Islet of Langerhans (tissue), 1 donor: ENCODE measurements around the gene SIK1.
"Not testable (repeated sequence)": the region's sequence is repeated elsewhere in the genome, so short reads cannot be mapped to it uniquely, and the experiment has no call there.

ENCODE experiments used
- FAIRE-seq: peaks from one replicate; lab custom pipeline; 2011; peaks lifted over from hg19 to GRCh38; lab: Jason Lieb, UNC

Gene SIK1

DNA sequence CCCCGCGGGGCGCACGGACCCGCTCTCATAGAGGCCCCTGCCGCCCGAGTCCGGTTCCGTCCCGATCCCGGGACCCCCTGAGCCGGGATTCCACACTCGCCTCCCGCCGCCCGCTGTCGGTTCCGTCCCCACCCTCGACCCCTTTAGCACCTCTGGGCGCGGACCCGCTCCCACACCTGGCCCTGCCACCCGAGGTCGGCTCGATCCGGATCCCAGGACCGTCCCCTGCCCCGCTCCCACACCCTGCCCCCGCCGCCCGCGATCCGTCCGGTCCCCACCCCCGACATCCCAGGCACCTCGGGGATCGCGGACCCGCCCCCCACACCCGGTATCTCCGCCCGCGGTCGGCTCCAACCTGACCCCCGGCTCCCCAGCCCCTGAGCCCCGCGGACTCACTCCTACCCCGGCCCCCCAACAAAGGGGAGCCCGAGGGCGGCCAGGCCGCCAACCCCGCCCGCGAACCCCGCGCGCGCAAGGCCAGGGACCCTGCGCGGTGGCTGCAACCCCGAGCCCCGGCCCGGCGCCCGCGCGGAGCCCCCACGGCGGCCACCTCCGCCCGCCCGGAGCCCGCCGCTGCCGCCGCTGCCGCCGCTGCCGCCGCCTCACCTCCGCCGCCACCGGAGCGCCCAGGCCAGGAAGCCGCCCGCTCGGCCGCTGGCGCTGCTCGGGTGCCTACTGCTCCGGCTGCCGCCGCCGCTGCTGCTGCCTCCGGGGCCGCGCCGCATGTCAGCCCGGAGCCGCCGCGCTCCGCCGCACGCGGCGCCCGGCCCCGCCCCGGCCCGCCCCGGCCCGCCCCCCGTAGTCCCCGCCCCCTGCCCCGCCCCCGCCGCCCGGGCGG is at the start of gene SIK1:
TSS of gene SIK1 (minus strand) at position 728 of the 838 bp plus-strand sequence. CDS start 953 bp downstream, outside the sequence.
- FAIRE-seq, result not testable (repeated sequence)

DNA sequence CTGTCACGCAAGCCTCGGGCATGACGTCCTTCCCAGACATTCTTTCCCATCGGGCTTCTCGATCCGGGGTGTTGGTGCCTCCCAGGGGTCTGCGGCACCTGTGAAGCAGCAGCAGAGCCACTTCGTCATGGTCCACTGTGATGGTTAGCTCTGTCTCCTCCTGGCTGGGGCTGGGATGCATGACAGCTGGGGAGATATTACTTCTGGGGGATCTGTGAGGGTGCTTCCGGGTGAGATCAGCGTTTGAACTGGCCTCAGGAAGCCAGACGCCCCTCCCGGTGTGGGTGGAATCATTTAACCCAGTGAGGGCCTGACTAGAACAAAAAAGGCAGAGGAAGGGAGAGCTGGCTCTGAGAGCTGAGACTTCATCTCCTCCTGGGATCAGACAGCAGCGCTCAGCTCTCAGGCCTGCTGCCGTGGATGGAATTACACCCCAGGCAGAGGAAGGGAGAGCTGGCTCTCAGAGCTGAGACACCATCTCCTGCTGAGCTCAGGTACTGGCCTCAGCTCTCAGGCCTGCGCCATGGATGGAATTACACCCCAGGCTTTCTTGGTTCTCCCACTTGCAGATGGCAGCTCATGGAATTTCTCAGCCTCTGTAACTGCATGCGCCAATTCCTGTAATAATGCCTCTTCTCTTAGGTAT is 44.8 kb upstream of the SIK1 start:
- not testable (repeated sequence) for FAIRE-seq

DNA sequence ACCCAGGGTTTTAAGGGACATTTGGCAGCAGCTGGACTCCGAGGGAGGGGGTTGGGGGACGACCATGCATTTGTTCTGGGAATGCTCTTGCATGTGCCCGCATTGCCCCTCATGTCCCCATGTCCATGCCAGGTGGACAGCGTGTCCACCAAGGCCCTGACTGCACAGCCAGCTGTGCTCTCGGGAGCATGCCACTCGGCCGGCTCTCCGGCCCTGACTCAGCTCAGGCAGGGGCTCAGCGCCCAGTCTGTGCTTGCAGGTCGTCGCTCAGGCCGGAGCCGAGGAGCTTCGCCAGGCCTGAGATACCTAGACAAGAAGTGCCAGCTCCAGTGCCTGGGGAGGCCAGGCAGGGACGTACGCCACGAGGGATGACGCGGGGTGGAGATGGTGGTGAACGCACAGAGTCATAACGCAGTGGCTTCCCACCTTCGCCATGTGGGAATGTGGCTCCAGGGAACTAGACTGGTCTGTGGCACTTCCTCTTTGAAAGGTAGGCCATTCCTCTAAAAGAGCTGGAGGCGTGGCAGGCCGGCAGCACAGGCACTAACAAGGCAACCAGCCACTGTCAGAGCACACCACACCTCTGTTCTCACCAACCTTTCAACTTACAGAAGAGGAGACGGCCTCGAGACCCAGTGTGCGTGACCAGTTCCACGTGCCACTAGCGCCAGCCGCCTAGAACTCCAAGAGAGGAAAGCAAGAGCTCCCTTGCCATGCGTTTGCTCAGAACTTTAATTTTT is 43.0 kb upstream of the SIK1 start:
- not testable (repeated sequence) for FAIRE-seq

DNA sequence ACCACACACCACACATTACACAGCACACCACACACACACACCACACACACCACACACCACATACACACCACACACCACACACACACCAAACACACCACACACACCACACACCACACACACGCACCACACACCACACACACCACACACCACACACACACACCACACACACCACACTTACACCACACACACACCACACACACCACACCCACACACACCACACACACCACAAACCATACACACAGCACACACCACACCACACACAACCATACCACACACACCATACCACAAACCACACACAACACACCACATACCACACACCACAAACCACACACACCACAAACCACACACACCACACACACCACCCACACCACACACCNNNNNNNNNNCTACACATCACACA is 40.9 kb upstream of the SIK1 start:
- no peak for FAIRE-seq

DNA sequence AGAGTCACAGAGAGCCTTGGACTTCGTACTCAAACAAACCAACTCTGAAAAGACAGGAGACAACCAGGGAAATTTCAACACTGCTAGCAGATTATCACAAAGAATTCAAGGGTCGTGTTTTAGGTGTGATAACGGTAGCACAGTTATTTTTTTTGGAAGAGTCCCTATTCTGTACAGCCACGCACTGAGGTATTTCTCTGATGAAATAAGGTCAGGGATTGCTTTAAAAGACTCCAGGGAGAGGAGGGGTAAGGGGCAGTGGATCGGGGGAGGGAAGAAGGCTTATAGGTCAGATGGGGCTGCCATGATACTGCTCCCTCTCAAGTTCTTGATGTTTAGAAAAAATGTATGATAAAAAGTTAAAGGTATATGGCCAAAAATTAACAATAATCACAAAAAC is 38.2 kb upstream of the SIK1 start:
- not testable (repeated sequence) for FAIRE-seq

DNA sequence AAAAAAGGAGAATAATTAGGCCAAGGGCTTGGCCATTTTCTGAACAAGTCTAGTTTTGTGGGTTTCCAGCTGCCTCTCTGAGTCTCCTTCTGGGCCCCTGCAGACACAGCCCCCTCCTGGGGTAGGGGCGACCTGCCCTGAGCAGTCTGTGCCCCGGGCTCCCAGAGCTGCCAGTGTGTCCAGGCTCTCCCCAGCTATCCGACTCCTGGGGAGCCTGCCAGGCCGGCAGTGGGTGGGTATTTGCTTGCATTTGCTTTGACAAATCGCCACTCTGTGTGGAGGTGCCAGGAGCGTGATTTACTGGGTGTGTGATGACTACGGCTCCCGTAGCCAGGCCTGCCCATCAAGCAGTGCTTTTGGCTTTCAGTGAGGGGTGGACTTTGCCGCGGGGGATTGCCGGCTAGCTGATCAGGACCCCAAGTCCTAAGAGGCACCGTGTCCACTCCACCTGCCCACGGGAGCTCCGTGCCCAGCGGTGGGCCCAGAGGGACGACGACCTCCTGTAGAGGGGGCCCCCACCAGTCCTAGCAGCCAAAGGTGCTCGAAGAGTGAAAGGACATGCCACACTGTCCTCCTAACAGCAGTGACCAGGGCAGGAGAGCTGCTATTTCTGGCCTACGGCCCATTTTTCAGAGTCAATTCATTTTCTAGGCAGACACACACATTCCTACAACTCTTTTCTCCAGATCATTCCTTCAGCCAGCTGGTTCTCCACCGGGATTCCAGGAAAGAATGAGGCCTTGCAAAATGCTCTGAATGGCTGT is 36.7 kb upstream of the SIK1 start:
- FAIRE-seq, result not testable (repeated sequence)

DNA sequence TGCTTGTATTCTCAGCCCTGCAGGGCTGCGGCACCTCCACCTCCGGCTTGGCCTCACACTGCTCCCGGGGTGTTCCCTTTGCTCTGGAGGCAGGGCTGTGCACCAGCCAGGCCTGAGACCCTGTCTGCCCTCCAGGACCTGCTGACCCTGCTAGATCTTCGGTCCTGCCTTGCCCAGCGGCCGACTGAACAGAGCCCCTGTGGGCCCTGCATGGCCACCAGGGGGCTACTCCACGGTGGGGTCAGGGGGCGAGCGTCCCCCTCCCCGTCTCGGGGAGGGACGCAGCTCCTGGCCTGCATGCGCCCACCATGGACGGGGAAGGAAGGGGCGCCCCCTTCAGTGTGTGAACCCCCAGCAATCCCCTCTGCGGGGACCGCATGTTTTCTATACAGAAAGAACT is 36.0 kb upstream of the SIK1 start:
- not testable (repeated sequence) for FAIRE-seq

DNA sequence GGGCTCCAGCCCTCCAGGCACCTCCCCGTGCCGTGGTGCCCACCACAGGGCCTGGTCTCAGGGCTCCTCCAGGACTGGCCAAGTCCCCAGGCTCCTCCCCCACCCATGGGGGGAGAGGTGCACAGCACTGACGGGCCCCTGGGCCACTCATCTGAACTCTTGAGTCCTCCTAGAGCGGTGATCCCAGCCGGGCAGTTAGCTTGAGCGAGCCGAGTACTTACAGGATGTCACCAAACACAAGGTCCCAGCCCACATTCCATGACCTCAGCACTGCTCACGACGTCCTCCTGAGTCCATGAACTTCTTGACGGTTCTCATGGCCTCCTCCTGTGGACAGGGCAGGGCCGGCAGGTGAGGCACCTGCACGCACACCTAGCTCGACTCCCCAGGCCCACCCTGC is 33.5 kb upstream of the SIK1 start:
- not testable (repeated sequence) for FAIRE-seq

DNA sequence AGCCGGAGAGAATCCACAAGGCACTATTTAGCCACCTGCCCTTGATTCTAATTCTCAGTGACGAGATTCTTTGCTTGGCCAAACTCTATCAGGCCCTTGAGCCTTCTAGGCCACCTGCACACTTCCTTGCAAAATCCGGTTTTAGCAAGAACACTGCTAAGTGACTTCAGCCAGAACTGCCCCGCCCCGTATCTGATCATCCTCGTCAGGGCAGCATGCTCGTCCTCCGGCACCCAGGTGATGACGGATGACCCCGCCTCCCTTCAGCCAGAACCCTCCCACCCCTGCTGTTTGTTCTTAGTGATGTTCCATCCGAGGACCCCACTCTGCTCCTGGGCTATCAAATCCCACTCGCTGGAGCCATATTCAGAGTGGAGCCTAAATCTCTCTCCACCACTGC is 32.1 kb upstream of the SIK1 start:
- not testable (repeated sequence) for FAIRE-seq

DNA sequence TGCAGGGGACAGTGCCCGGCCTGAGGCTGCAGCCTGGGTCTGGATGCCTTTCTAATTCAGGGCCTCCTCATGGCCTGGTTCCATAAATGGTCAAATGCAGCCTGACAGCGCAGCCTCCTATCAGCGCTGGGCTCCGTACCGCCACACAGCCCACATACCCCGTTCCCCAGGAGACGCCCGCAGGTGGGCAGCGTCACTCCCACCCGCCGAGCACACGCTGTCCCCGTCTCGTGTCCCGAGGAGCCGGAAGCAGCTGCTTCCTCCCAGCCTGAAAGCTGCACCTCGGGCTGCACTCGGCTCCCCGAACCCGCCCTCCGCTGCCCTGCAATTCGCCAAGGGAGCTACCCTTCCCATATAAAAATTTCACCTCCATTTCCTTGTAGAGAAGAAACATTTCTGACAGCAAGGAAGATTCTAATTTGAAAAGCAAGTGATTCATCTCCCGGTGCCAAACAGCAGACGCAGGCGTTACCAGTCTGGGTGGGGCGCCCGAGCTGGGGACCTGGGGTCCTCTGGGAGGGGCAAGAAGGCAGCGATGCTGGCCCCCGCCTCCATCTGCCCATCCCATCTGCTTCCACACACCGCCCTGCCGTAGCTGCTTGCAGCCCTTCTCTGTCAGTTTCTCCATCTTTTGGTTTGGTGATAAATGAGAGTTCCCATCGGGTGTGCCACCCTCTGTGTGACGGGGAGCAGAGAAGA is 29.8 kb upstream of the SIK1 start:
- FAIRE-seq, result not testable (repeated sequence)

DNA sequence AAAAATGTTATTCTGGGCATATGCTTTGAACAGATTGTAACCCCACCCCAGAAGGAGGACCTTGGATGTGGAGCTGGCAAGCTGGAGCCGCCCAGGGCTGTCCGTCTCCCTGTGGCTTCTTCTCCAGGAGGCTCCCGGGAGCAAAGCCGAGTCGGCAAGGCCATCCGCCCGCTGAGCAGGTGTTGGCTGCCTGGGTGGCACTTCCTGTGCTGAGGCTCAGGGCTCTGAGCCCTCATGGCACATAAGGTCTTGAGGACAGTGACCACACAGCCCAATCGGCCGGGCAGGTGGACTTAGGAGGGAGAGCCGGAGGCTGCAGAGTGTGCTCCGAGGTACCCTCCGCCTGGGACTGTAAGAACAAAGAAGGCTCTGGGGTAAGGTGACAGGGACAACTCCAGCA is 28.8 kb upstream of the SIK1 start:
- FAIRE-seq, result not testable (repeated sequence)

DNA sequence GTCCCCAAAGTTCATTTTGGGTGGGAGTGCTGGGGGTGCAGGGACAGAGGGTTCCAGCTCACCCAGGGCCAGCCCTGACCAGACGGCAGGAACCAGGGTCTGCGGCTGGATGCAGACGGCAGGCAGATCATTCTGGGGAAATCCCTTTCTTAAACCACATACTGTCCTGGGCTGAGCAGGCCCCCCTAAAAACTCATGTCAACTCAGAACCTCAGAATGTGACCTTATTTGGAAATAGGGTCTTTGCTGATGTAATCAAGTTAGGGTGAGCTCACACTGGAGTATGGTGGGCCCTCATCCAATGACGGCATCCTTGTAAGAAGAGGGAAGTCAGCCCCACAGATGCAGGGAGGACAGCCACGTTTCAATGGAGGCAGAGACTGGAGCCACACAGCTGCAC is 27.2 kb upstream of the SIK1 start:
- FAIRE-seq, result not testable (repeated sequence)

DNA sequence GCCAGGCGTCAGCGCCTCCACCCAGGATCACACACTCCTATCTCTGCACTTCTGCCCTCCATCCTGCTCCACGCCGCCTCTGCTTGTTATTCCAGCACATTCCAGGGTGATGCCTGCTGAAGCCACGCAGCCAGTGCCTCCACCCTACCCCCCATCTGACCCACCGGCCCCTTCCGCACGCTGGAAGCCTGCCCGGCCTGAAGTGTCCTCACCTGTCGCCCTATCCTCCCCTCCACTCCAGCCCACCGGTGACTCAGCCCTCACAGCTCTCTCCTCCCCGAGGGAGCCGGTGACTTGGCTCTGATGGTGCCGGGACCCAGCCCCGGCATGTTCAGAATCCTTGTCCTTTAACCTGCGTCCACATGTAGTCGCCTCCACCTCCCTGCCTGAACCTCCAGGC is 24.9 kb upstream of the SIK1 start:
- not testable (repeated sequence) for FAIRE-seq

DNA sequence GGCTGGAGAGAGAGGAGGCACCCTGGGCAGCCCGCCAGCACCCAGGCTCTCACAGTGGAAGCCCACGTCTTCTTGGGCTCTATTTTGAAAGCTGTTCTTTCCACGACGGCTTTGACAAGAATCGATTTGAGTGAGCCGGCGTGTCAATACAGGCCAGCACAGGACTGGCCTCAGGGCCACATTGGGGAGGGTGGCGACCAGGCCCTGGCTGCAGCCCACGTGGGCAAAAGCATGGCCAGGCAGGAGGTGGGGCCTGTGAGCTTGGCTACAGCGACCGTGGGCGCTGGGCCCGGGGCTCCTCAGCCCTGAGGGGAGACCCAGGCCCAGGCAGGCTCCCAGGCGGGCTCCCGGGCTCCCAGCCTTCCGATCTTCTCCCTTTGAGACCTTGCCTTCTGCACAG is 23.4 kb upstream of the SIK1 start:
- FAIRE-seq, result not testable (repeated sequence)

DNA sequence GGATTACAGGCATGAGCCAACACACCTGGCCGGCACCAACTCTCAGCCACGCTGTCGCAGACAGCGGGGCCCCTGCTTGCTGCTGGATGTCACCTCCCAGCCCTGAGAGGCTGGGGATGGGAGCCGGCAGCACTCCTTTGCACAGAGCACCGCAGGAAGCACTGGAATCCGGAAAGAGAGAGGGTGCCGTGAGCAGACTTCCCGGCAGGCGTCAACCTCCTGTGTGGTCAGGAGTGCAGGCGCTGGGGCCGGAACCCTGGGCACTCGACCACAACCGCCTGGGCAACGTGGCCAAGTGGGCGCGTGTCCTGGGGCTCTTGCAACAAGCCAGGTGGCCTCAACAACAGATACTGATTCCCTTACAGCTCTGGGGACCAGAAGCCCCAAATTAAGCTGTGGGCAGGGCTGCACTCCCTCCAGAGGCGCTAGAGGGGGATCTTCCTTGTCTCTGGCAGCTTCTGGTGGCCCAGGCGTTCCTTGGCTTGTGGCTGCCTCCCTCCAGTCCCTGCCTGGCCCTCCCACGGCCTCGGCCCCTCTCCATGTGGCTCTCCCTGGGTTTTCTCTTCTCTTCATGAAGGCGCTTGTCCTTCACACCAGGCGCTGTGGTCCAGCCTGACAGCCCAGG is 20.5 kb upstream of the SIK1 start:
- FAIRE-seq, result not testable (repeated sequence)

DNA sequence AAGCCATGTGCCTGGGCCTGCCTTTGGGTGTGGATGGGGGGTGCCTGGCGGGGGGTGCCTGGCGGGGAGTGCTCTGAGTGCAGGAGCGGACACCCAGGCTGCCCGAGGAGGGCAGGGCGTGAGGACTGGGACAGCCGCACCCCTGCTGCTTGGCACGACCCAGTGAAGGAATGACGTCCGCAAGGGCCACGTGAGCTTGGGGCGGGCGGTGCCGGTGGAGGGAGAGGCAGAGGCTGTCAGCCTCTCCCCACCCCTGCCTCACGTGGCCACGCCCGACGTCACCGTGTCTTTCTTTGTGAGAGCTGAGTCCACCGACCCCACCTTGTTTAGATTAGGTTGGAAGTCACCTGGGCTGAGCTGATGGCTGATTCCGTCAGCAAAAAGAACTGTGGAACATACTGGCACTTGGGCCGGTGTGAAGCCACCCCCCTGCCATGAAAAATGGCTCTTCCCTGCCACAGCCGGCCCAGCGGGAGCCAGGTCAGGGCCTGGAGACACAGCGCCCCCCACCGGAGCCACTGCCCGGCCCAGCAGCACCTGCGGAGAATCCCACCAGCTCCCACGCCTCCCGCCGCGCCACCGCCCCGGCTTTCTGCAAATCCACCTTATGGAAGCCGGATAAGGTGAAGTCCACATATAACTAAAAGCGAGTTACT is 19.5 kb upstream of the SIK1 start:
- not testable (repeated sequence) for FAIRE-seq

DNA sequence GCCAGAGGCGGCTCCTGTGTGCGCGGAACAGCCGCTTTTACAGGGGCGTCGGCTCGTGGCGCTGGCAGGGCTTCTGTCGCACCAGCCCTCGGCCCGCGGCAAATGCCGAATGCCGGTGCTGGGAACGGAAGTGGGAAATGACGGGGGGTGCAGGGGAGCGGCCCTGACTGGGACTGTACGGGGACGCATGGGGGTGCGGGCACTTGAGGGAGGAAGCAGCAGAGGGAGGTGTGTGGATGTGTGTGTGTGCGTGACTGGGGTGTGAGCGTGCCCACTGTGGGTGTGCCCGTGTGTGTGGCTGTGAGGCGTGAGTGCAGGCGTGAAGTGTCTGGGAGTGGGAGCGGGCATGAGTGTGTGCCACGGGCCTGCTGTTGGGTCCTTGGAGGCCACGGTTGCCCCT is 17.6 kb upstream of the SIK1 start:
- not testable (repeated sequence) for FAIRE-seq

DNA sequence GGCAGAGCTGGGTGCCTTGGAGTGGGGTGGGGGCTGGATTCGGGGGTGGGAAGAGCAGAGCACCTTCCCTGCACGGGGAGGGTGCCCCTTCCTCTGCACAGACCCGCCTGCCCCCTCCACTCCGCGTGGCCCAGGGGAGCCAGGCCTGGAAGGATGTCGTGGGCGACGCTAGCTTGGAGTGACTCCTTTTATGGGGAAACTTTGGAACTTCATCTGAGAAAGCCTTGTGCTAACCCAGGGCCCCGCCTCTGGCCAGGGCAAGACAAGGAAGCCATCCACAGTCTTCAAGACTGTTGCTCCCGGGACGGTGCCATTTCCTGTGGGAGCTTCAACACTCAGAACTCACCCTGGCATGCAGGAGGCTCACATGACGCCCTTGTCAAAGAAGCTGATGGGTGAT is 15.6 kb upstream of the SIK1 start:
- FAIRE-seq, result not testable (repeated sequence)

DNA sequence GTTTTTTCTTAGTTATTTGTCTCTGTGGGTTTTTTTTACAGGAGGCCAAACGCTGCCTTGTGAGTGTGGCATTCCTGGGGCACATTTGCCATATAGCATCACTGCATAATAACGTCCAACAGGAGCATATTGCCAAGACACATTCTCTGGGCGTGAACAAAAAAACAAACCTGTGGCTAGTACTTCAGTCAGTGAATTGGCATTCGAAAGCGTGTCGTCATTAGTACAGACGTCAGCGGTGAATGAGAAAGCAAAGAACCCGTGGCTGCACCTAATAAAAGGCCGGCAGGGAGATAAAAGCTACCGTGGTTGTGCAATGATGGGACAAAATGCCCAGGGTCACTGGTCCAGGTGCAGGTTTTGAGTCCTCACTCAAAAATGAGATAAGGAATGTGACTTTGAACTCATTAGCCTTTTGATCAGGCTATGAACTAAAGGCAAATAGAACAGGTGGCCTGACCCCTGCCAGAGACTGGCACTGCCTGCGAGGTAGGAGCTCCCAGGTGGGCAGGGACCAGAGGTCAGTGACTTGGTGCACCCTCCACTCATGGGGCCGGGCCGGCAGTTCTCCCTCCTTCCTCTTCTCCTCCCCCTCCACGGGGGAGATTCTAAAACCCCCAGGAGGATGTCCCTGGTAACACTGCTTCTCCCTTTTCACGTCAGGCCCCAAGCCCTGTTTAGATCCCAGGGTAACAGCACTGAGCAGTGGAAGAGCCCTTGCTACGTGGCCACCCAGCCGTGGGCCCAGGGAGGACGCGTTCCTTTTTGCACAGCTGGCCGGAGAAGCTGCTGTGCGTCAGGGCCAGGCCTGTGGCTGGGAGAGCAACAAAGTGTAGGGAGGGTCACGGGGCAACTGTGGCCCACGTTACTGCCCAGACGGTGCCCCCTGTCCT is 14.2 kb upstream of the SIK1 start:
- not testable (repeated sequence) for FAIRE-seq
